Hematopoietic multipotent progenitor cell (in vitro differentiated cells): Measurements from ENCODE around the gene EFCAB6. TPM values are rescaled to one million over a fixed set of nuclear protein-coding genes. Genes with fewer than 3 reads are reported as not detected.

Experiments used
- DNase-seq, 3 donors: peaks; one replicate each; pipeline ENCODE4 v3.0.0-alpha.2; 2011 to 2015; ENCODE audit warnings: low read depth in 2 of 3, low spot score in 2 of 3
- total RNA-seq: library from RNA; depleted of rRNA; stranded (reverse); fragments of >200 nt; gene quantifications from one replicate; pipeline ENCODE4 v1.2.3, GENCODE V29; 2012

EFCAB6 gene
- total RNA-seq, 1 donor = 0.54 TPM

DNA sequence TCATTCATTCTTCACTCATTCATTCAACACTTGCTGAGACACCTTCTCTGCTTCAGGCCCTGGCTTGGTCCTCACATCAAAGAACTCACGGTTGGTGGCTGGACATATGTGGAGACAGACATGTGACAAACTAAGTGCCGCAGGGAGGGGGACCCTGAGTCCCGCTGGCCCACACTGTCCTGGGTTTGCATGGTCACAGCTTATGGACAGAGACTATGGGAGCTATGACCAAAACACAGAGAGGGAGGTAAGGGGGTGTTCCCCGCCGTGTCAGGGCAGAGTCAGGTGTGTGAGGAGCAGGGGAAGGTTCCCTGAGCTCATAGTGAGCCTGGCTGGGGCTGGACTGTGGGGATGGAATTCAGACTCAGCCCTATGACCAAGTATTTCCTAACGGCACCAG is 277.2 kb downstream of the EFCAB6 start:
- no peak for DNase-seq

DNA sequence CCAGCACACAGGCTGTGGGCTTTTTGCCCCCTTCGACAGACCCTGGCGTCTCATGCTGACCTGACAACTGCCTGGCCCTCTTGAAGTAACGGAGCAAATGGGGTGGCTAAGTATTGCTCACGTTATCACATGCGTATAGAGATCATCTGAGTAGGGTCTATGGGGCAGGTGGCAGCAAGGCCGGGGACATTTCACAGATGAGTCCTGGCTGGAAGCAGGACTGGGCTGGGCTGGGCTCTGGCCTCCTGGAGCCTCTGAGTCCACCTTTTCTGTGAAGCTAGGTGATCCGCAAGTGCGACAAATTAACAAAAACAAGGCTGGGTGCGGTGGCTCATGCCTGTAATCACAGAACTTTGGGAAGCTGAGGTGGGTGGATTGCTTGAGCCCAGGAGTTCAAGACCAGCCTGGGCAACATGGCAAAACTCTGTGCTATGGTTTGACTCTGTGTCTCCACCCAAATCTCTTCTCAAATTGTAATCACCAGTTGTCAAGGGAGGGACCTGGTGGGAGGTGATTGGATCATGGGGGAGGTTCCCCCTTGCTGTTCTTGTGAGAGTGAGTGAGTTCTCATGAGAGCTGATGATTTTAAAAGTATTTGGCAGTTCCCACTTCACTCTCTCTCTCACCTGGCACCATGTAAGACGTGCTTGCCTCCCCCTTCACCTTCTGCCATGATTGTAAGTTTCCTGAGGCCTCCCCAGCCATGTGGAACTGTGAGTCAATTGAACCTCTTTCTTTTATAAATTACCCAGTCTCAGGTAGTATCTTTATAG is 278.3 kb downstream of the EFCAB6 start:
- DNase-seq = no peak

- DNase-seq = no peak
Observed at GRCh38 chr22:43533156-43533530, 279.0 kb downstream of the EFCAB6 start.

DNA sequence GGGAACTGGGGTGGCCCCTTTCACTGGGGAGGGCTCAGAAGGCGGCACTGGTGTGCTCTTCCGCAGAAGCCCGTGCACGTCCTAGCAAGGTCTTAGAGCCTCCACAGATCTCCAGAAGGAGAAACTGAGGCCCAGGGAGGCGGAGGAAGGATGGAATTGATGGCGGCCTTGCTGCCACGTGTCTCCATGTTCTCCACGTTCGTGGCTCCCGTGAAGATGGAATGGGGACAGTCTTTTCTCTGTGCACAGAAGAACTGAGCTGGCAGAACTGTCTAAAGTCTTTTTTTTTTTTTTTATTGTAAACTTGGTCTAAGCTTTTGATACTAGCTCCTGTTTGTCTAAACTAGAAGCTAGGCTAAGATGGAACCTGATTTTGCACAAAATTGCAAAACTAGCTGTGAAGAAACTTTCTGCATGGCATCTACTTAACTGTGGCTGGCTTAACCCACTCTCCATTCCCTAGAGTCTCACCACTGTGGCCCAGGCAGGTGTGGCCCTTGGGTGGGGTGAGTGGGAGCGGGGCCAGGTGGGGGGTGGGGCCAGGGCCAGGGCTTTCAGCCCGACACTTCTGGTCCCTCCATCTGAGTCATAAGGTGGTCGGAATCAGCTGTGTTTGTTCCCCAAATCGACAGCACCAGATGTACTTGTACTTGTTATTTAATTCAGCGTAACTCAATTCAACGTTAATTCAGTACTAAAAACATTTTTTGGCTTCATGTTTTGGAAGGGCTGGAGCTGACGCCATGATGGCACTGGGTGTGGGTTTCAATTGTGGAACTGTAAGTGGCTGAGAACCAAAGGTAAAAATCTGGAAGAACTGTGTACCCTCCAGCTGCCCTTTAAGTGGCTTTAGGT is 279.6 kb downstream of the EFCAB6 start:
- DNase-seq = no peak

DNA sequence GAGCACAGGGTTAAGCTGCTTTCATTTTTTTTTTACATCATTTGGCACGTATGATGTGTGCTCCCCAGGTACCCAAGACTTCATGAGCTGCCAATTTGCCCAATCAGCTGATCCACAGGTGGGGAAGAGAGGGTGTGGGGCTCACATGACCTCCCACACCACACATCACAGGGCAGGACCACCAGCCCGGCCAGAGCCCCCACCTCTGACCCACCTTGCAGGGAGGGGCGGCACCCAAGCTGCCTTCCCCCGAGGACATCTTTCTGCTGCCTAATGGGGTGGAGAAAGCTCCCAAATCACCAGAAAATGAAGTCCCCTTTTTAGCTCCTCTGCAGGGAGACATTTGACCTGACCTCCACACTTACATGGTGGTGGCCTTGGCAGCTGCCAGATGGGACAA is 280.5 kb downstream of the EFCAB6 start:
- DNase-seq = no peak

DNA sequence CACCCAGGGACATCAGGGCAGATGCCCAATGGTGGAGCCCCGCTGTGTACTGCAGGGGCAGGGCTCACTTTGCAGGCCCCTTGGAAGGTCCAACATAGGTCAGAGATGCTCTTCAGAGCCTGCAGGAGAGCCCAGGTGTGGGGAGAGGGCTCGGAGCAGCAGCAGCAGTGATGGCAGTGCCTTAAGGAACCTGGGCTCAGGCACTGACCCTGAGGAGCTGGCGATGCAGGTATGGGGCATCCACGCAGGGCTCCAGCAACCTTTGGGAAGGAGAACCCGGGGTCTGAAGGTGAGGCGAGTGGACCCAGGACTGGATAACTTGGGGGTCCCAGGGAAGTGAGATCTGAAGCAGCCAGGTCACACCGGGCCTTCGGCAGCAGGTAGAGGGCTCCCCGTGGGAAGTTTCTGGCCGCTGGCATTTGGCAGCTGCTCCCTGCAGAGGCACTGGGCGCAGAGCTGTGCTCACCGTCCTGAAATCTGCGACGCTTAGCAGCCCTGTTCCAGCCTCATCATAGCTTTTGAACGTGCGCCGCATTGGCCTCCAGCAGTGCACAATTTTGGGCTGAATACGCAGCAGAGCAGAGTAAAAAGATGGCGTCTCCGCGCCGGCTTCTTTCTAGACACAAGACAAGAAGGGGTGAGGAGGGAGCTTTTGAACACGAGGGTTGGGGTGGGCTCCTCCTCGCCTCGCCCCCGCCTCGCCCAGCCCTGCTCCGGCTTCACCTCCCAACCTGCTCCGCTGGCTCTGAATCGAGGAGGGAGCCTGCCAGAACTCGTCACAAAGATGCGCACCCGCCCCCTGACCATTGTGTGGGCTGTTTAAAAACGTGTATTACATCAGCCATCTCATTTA is 281.5 kb downstream of the EFCAB6 start:
- no peak for DNase-seq

DNA sequence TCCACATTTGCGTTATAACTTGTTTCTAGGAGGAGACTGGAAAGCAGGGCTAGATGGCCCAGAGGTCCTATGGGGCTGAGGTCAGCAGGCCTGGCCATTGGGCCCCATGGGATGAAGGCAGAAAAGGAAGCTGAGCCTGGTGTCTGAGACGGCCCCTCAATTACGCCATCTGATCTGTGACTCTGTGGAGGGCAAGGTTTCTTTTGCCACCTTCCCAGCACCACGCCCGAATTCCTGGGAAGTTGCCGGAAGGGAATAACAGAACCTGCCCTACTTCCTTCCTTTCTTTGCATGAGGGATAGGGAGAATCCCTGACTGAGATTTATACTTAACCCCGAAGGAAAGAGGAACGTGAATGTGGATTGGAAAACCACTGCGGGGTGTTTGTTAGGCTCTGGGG is 282.2 kb downstream of the EFCAB6 start:
- no peak for DNase-seq

- DNase-seq = no peak
Observed at GRCh38 chr22:43529461-43529860, 282.6 kb downstream of the EFCAB6 start.

DNA sequence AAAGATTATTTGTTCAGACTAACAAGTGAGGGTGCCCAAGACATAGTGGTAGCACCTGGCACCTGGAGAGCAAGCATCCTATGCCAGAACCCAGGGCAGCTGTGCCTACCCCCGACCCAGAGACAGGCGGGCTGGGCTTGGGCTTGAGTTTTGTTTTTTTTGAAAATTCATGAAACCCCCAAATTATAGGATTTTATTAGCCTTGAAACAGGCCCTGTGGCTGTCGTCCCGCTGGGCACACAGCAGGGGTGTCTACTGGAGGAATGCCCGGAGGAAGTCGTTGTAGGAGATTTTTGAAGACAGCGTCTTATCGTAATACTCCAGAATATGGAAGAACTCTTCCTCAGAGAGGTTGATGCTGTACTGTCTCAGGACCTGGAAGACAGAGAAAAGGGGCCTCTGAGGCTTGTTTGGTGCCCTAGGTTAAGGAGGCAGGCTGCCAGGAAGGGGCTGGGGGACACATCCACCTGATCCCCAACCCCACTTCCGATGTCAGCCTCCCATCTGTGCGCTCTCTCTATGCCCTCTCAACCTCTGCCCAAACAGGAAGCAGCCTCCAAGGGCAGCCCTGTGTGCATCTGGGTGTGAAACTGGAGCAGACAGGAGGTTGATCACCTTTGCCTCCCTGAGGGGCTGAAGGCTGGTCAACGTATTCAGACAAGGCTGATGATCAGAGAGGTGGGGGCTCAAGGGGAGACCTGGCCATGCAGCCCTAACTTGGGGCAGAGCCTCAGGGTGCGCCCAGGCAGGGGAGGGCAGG is 283.3 kb downstream of the EFCAB6 start:
- no peak for DNase-seq

- DNase-seq = no peak
Observed at GRCh38 chr22:43526946-43527345, 285.2 kb downstream of the EFCAB6 start.

GRCh38 chr22:43526117-43526655 is 285.9 kb downstream of the EFCAB6 start:
- no peak for DNase-seq

GRCh38 chr22:43521716-43522115 is 290.4 kb downstream of the EFCAB6 start:
- DNase-seq = no peak

GRCh38 chr22:43520632-43521039 is 291.5 kb downstream of the EFCAB6 start:
- no peak for DNase-seq

GRCh38 chr22:43516996-43517635 is 295.0 kb downstream of the EFCAB6 start:
- DNase-seq = no peak

DNA sequence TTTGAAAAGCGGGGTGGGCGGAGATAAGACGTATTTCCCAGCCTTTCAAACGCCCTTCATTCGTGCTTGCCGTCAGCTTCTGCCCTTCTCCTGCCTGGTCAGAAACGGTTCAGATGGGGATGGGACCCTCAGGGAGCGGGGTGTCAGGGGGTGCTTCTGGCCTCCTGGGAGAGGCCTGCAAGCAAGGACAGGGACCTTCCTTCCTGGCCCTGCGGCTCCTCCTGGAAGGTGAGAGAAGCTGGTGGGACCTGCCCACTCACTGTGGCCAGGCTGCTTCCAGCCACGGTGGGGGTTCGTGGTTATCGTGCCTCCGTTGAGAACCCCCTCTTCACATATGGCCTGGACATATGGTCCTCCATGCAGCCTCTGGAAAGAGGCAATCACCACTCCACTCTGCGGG is 295.7 kb downstream of the EFCAB6 start:
- no peak for DNase-seq

- DNase-seq = no peak
Observed at GRCh38 chr22:43515902-43516301, 296.2 kb downstream of the EFCAB6 start.

DNA sequence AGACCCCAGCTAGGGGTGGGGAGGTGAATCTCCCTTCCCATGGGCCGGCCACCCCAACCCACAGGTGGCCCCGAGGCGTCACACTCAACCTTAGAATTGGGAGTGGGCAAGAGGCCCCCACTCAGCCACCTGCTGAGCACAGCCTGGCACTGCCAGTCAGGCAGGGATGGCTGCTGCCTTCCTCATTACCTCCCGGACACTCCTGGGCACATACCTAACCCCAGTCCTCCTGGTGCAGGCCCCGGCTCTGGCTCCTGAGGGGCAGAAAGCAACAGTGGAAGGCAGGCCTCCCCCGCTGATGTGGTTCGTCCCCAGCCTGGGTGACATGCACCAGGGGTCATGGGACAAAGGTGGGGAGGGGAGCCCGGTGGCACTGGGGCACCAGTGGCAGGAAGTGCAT is 296.7 kb downstream of the EFCAB6 start:
- DNase-seq = no peak

DNA sequence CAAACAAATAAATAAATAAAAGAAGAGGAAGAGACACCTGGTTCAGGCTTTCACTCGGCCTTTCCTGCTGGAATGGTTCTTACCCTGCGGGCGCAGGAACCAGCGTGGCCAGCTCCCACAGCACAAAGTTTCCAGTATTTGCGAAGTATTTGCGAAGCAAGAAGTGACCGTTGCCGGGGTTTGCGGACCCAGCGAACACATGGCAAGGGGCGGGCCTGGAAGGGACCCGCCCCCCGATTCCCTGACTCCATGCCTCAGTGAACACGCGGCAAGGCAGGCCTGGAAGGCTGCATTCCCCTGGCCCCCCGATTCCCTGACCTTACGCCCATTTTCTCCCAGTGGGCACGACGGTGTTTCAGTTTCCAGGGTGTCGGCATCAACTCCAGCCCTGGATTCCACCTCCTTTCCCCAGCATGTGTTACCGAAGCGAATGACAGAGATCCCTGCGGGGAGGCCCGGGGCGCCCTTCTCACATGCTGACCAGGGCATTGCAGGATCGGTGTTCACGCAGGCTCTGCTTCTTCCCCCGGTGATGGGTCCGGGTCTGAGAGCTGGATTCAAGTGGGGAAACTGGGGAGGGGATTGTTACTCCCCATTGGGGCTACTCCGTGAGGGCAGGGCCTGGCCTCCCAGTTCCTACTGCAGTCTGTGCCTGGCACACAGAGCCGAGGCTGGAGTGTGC is 297.5 kb downstream of the EFCAB6 start:
- DNase-seq = no peak

DNA sequence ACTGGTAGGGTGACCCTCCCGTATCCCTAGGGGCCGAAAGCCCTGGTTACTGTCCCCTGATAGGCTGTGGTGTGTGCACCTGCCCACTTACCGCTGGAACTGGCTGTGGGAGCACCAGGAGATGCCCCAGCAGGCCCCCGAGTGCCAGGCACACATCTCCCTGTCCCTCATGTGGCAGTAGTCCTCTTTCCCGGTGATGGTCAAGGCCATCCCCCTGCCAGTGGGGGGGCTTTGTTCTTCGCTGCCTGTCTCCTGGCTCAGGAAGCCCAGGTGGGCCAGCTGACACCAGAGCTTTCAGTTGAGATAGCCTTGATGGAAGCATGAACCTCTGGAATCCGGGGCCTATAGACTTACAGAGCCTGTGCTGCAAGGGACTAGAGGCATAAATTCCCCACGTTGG is 299.8 kb downstream of the EFCAB6 start:
- DNase-seq = no peak
